Stomach (tissue), 9 donors: Measurements from ENCODE around the gene IL20RB. TPM values are rescaled to one million over a fixed set of nuclear protein-coding genes. Genes with fewer than 3 reads are reported as not detected.
A peak's percentile ranks its signal among the peaks of the same experiment; 100 is the strongest.

Experiments
- DNase-seq, 2 donors: peaks; one replicate each; pipeline versions ENCODE4 v3.0.0 to v3.0.0-alpha.2; 2013 to 2019
- H3K27ac ChIP-seq, 5 donors: fragments of 200-600 bp in 4 of 5; sonication (generic) in 4 of 5; one replicate each; pipeline ENCODE4 v1.5.1; 2013 to 2019; ENCODE audit warnings: mild to moderate bottlenecking in 1 of 5, moderate library complexity in 1 of 5
- H3K27me3 ChIP-seq, 3 donors: fragments of 200-600 bp; sonication (generic); one replicate each; pipeline ENCODE4 v1.5.1; 2017 to 2019; ENCODE audit warnings: mixed run types in 1 of 3
- H3K36me3 ChIP-seq, 4 donors: fragments of 200-600 bp; sonication (generic); 1 replicate in 3 of 4; 2 replicates in 1 of 4; pipeline ENCODE4 v1.5.1; 2016 to 2019
- H3K4me1 ChIP-seq, 4 donors: fragments of 200-600 bp; sonication (generic); one replicate each; pipeline ENCODE4 v1.5.1; 2016 to 2019
- H3K4me3 ChIP-seq, 4 donors: fragments of 200-600 bp; sonication (generic) in 3 of 4; one replicate each; pipeline ENCODE4 v1.5.1; 2016 to 2019; ENCODE audit warnings: mild to moderate bottlenecking in 1 of 4
- H3K9me3 ChIP-seq, 4 donors: fragments of 200-600 bp; sonication (generic); one replicate each; pipeline ENCODE4 v1.5.1; 2016 to 2019
- CTCF ChIP-seq, 7 experiments: fragments of 450-650 bp in 4 of 7; fragments of 200-600 bp in 3 of 7; sonication (generic) in 3 of 7; IDR thresholded peaks; one replicate each; pipeline ENCODE4 v1.5.1; 2016 to 2019; ENCODE audit warnings: antibody characterized with exemption in 7 of 7, control low read depth in 2 of 7, mild to moderate bottlenecking in 1 of 7
- EP300 ChIP-seq: sonication (generic); formaldehyde crosslinking; IDR thresholded peaks from one replicate; pipeline ENCODE4 v1.6.1; 2017; ENCODE audit warnings: antibody characterized with exemption
- POLR2A ChIP-seq, 4 donors: fragments of 450-650 bp; IDR thresholded peaks; one replicate each; pipeline ENCODE4 v1.6.1; 2016; ENCODE audit warnings: antibody characterized with exemption in 4 of 4, control low read depth in 2 of 4, mild to moderate bottlenecking in 1 of 4, moderate library complexity in 1 of 4
- POLR2AphosphoS5 ChIP-seq, 3 donors: sonication (generic); formaldehyde crosslinking; IDR thresholded peaks; one replicate each; pipeline ENCODE4 v1.6.1; 2016; ENCODE audit warnings: antibody characterized with exemption in 3 of 3
- WGBS, 5 donors: extraction: QIAGEN DNeasy Blood & Tissue Kit in 3 of 5; methylation state at CpG; one replicate each; pipeline versions ENCODE4 v1.1.5 to v1.1.7; 2013 to 2018; 5-methylcytosine and 5-hydroxymethylcytosine counted together
- intact Hi-C: fragments of 100-400 bp; cut with DNase I; formaldehyde crosslinking; loops from one replicate; pipeline ENCODE4 v1.15.1; 2023; ENCODE audit warnings: low total_unique reads
- polyA plus RNA-seq, 3 donors: library from polyadenylated mRNA; stranded (reverse); fragments of 200-250 nt; gene quantifications; one replicate each; pipeline ENCODE4 v1.2.3, GENCODE V29; 2013
- total RNA-seq, 5 donors: library from RNA; depleted of rRNA; stranded (reverse); fragments of >200 nt; gene quantifications; one replicate each; pipeline versions ENCODE4 v1.1.0 to v1.2.3, GENCODE V29; 2014 to 2016
- donor health status: healthy with polysubstance abuse.
- donor health status: Bipolar disorder and iron deficiency.
- donor health status: healthy.

The IL20RB gene
- total and polyA plus RNA-seq, 8 donors, result 0.46 to 37.3 (median 1.3) TPM; not detected in 3

GRCh38 chr3:136946978-136947377 is 10.8 kb upstream of the IL20RB start:
- Histone ChIP-seq H3K9me3 (no peaks in the 10 kb centered on the region), H3K36me3 (peaks cover 0 to 11% (median 10%) of the 10 kb centered on the region in 4 donors), H3K4me1 (peaks cover 11 to 44% (median 24%) of the 10 kb centered on the region in 4 donors), H3K4me3 (no peak overlapping the region), H3K27me3 (no peaks in the 10 kb centered on the region), H3K27ac (no peak overlapping the region)
- no peak for TF ChIP-seq CTCF (IDR thresholded peaks at IDR 0.05)
- TF ChIP-seq POLR2AphosphoS5 (IDR thresholded peaks at IDR 0.05), result no peak
- no peak for TF ChIP-seq EP300
- TF ChIP-seq POLR2A (IDR thresholded peaks at IDR 0.05), result no peak
- intact Hi-C loops, result no loop called here
- WGBS, 5 donors, result 76 to 98% (median 88%) methylated on average over 1 of the region's 1 CpG
- DNase-seq, result no peak

GRCh38 chr3:136947477-136947876 is 10.3 kb upstream of the IL20RB start:
- Histone ChIP-seq H3K36me3 (peaks cover 0 to 11% (median 10%) of the 10 kb centered on the region in 4 donors), H3K9me3 (no peaks in the 10 kb centered on the region), H3K4me3 (no peak overlapping the region), H3K27me3 (no peaks in the 10 kb centered on the region), H3K27ac (peak overlapping the region in 1 of 5 donors; percentile 1), H3K4me1 (peaks cover 7 to 41% (median 20%) of the 10 kb centered on the region in 4 donors)
- TF ChIP-seq POLR2AphosphoS5 (IDR thresholded peaks at IDR 0.05), result no peak
- no peak for TF ChIP-seq POLR2A (IDR thresholded peaks at IDR 0.05)
- no peak for TF ChIP-seq EP300
- TF ChIP-seq CTCF (IDR thresholded peaks at IDR 0.05), result no peak
- intact Hi-C loops, result no loop called here
- WGBS, 5 donors, result 44 to 46% (median 45%) methylated on average over 2 of the region's 2 CpGs
- DNase-seq, result no peak

- H3K27me3 ChIP-seq, result no peaks in the 10 kb centered on the region
- H3K36me3 ChIP-seq, result peaks cover 0 to 11% (median 10%) of the 10 kb centered on the region in 4 donors
- no peak overlapping the region for H3K4me3 ChIP-seq
- peaks cover 0 to 32% (median 9%) of the 10 kb centered on the region in 4 donors for H3K4me1 ChIP-seq
- DNase-seq, result no peak
- H3K27ac ChIP-seq, result no peak overlapping the region
- no peak for TF ChIP-seq POLR2A (IDR thresholded peaks at IDR 0.05)
- no peak for TF ChIP-seq POLR2AphosphoS5 (IDR thresholded peaks at IDR 0.05)
- no peak for TF ChIP-seq EP300
- no peak for TF ChIP-seq CTCF (IDR thresholded peaks at IDR 0.05)
- no peaks in the 10 kb centered on the region for H3K9me3 ChIP-seq
- intact Hi-C loops, result no loop called here
Observed at GRCh38 chr3:136949146-136949545, 8.6 kb upstream of the IL20RB start.

- intact Hi-C loops, result no loop called here
- DNase-seq, result no peak
- H3K27me3 ChIP-seq, result no peaks in the 10 kb centered on the region
- no peak for TF ChIP-seq POLR2AphosphoS5 (IDR thresholded peaks at IDR 0.05)
- no peak for TF ChIP-seq CTCF (IDR thresholded peaks at IDR 0.05)
- no peak for TF ChIP-seq EP300
- TF ChIP-seq POLR2A (IDR thresholded peaks at IDR 0.05), result no peak
- peaks cover 0 to 11% (median 10%) of the 10 kb centered on the region in 4 donors for H3K36me3 ChIP-seq
- no peak overlapping the region for H3K27ac ChIP-seq
- 85 to 94% (median 89%) methylated on average over 2 of the region's 2 CpGs for WGBS, 5 donors
- peaks cover 0 to 35% (median 6%) of the 10 kb centered on the region in 4 donors for H3K4me1 ChIP-seq
- no peaks in the 10 kb centered on the region for H3K9me3 ChIP-seq
- no peak overlapping the region for H3K4me3 ChIP-seq
Observed at GRCh38 chr3:136949708-136950107, 8.1 kb upstream of the IL20RB start.
